ENCODE measurements around the gene EXOSC2. TPM values are rescaled to one million over a fixed set of nuclear protein-coding genes. Genes with fewer than 3 reads are reported as not detected.

Gene EXOSC2
- total RNA-seq, 1 experiment from 2014 or later, result 57.7 TPM

- BruUV-seq (replicated peaks), result no TSS peak
- Mint-ChIP-seq H3K36me3 (ENCODE audit: insufficient read depth, unreplicated experiment) (no peaks in the 10 kb centered on the region), H3K27me3 (ENCODE audit: insufficient read depth, unreplicated experiment) (no peaks in the 10 kb centered on the region), H3K4me1 (ENCODE audit: insufficient read depth, unreplicated experiment) (peaks cover 8% of the 10 kb centered on the region), H3K4me3 (ENCODE audit: unreplicated experiment) (no peak overlapping the region), H3K9me3 (ENCODE audit: unreplicated experiment) (no peaks in the 10 kb centered on the region), H3K27ac (ENCODE audit: low read depth, unreplicated experiment) (no peak overlapping the region)
- DNase-seq (ENCODE audit: unreplicated experiment), result no peak
- intact Hi-C loops (cut with micrococcal nuclease), result no loop called here
- ChIA-PET CTCF (interaction anchor here (1.1 kb wide), 1 partner anchor 9 kb away, joined by 6 read pairs; no protein-coding TSS in a partner anchor), POLR2A (no interaction called here)
- TF ChIP-seq CTCF (IDR thresholded peaks at IDR 0.05; ENCODE audit: unreplicated experiment), result no peak
These were observed 46.8 kb downstream of the EXOSC2 start for GRCh38 chr9:130740218-130741023.

GRCh38 chr9:130741024-130741305, 47.4 kb downstream of the EXOSC2 start:
- Mint-ChIP-seq H3K9me3 (ENCODE audit: unreplicated experiment) (no peaks in the 10 kb centered on the region), H3K4me1 (ENCODE audit: insufficient read depth, unreplicated experiment) (peaks cover 8% of the 10 kb centered on the region), H3K27me3 (ENCODE audit: insufficient read depth, unreplicated experiment) (no peaks in the 10 kb centered on the region), H3K36me3 (ENCODE audit: insufficient read depth, unreplicated experiment) (no peaks in the 10 kb centered on the region), H3K4me3 (ENCODE audit: unreplicated experiment) (no peak overlapping the region), H3K27ac (ENCODE audit: low read depth, unreplicated experiment) (no peak overlapping the region)
- intact Hi-C loops (cut with micrococcal nuclease), result no loop called here
- POLR2A ChIA-PET, result no interaction called here
- TF ChIP-seq CTCF (IDR thresholded peaks at IDR 0.05; ENCODE audit: unreplicated experiment), result no peak
- no peak for DNase-seq (ENCODE audit: unreplicated experiment)
- BruUV-seq (replicated peaks), result no TSS peak
- CTCF ChIA-PET, result interaction anchor here (1.1 kb wide), 1 partner anchor 10 kb away, joined by 6 read pairs; no protein-coding TSS in a partner anchor

GRCh38 chr9:130741831-130742449, 48.4 kb downstream of the EXOSC2 start:
- no peak overlapping the region for H3K4me3 Mint-ChIP-seq (ENCODE audit: unreplicated experiment)
- intact Hi-C loops (cut with micrococcal nuclease), result no loop called here

More at GRCh38 chr9:130741831-130742449, 48.4 kb downstream of the EXOSC2 start:
- Mint-ChIP-seq H3K27me3 (ENCODE audit: insufficient read depth, unreplicated experiment) (no peaks in the 10 kb centered on the region), H3K9me3 (ENCODE audit: unreplicated experiment) (no peaks in the 10 kb centered on the region), H3K36me3 (ENCODE audit: insufficient read depth, unreplicated experiment) (no peaks in the 10 kb centered on the region), H3K27ac (ENCODE audit: low read depth, unreplicated experiment) (no peak overlapping the region), H3K4me1 (ENCODE audit: insufficient read depth, unreplicated experiment) (peaks cover 8% of the 10 kb centered on the region)
- POLR2A ChIA-PET, result no interaction called here
- CTCF ChIA-PET, result interaction anchor here (0.7 to 1.4 kb wide), 4 partner anchors 24 to 124 kb away, joined by 3 to 5 read pairs (median 4); no protein-coding TSS in a partner anchor
- DNase-seq (ENCODE audit: unreplicated experiment), result peak; percentile 26
- no peak for TF ChIP-seq CTCF (IDR thresholded peaks at IDR 0.05; ENCODE audit: unreplicated experiment)
- BruUV-seq (replicated peaks), result no TSS peak

Data from MCF 10A (cell line).